ENCODE data around the gene COL6A5.

- TF ChIP-seq CTCF (conservative IDR thresholded peaks at IDR 0.05) (no peak), EZH2 (IDR thresholded peaks at IDR 0.05; ENCODE audit: low read depth) (no peak)
These were observed 127.9 kb downstream of the COL6A5 start for GRCh38 chr3:130473416-130473815.

Data from PC-9 (cell line).